Sigmoid colon (tissue), 7 donors: ENCODE data around the gene SLC7A6. TPM values are rescaled to one million over a fixed set of nuclear protein-coding genes. Genes with fewer than 3 reads are reported as not detected.

Experiments
- DNase-seq: peaks from one replicate; pipeline ENCODE4 v3.0.0-alpha.2; 2019
- H3K27ac ChIP-seq, 4 donors: fragments of 200-600 bp; sonication (generic); one replicate each; pipeline ENCODE4 v1.5.1; 2016 to 2019; ENCODE audit warnings: mild to moderate bottlenecking in 1 of 4
- H3K27me3 ChIP-seq, 3 donors: fragments of 200-600 bp; sonication (generic); one replicate each; pipeline ENCODE4 v1.5.1; 2019; ENCODE audit warnings: mild to moderate bottlenecking in 1 of 3
- H3K36me3 ChIP-seq, 4 donors: fragments of 200-600 bp; sonication (generic); one replicate each; pipeline ENCODE4 v1.5.1; 2016 to 2019
- H3K4me1 ChIP-seq, 4 donors: fragments of 200-600 bp; sonication (generic); one replicate each; pipeline ENCODE4 v1.5.1; 2017 to 2019
- H3K4me3 ChIP-seq, 4 donors: fragments of 200-600 bp; sonication (generic); one replicate each; pipeline ENCODE4 v1.5.1; 2017 to 2019; ENCODE audit warnings: mild to moderate bottlenecking in 2 of 4, moderate library complexity in 1 of 4
- H3K9me3 ChIP-seq, 4 donors: fragments of 200-600 bp in 3 of 4; sonication (generic) in 3 of 4; one replicate each; pipeline versions ENCODE4 v1.5.1 to v1.6.1; 2013 to 2019
- EP300 ChIP-seq, 4 donors: sonication (generic); formaldehyde crosslinking; IDR thresholded peaks; one replicate each; pipeline ENCODE4 v1.6.1; 2017; ENCODE audit warnings: antibody characterized with exemption in 4 of 4
- POLR2A ChIP-seq, 2 donors: fragments of 450-650 bp; IDR thresholded peaks; one replicate each; pipeline ENCODE4 v1.6.1; 2016; ENCODE audit warnings: antibody characterized with exemption in 2 of 2, mild to moderate bottlenecking in 2 of 2, moderate library complexity in 2 of 2
- POLR2AphosphoS5 ChIP-seq, 4 donors: sonication (generic); formaldehyde crosslinking; IDR thresholded peaks; one replicate each; pipeline ENCODE4 v1.6.1; 2017; ENCODE audit warnings: antibody characterized with exemption in 4 of 4
- WGBS, 2 donors: extraction: QIAGEN DNeasy Blood & Tissue Kit; methylation state at CpG; one replicate each; pipeline ENCODE4 v1.1.7; 2013; 5-methylcytosine and 5-hydroxymethylcytosine counted together
- intact Hi-C: fragments of 100-400 bp; cut with DNase I; formaldehyde crosslinking; loops from one replicate; pipeline ENCODE4 v1.15.1; 2023
- polyA plus RNA-seq, 3 donors: library from polyadenylated mRNA; stranded (reverse); fragments of 200-250 nt; gene quantifications; one replicate each; pipeline ENCODE4 v1.2.3, GENCODE V29; 2013
- total RNA-seq, 4 donors: library from RNA; depleted of rRNA; stranded (reverse); fragments of >200 nt; gene quantifications; one replicate each; pipeline ENCODE4 v1.1.0, GENCODE V29; 2016
- TF ChIP-seq, protein P1 (sequence below), 4 experiments: fragments of 450-650 bp in 3 of 4; fragments of 200-600 bp in 1 of 4; IDR thresholded peaks; one replicate each; pipeline ENCODE4 v1.5.1; 2016 to 2019; ENCODE audit warnings: antibody characterized with exemption in 4 of 4, mild to moderate bottlenecking in 3 of 4, moderate library complexity in 2 of 4
- donor health status: healthy with polysubstance abuse.
- donor health status: Bipolar disorder and iron deficiency.
- donor health status: healthy.

Gene SLC7A6
- total and polyA plus RNA-seq, 7 donors = 1.8 to 40.7 (median 26.8) TPM

DNA sequence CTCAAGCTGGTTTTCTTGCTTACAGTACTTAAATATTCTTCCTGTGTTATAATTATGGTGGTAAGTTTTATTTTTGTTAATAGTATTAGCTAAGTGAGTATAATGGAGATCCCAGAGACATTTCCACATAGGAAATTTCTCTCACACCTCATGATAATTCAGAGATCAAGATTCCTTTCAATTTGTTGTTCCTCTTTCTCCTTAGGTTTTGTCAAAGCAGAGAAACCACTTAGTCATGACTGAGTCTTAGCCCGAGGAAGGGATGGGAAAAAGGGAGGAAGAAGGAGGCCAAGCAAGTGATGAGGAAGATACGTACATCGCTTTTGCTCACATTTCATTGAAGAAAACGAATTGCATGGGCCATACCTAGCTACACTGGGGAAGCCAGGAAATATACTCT lies 46.8 kb upstream of the SLC7A6 start:
- no peaks in the 10 kb centered on the region for H3K9me3 ChIP-seq
- H3K4me1 ChIP-seq = no peaks in the 10 kb centered on the region
- H3K36me3 ChIP-seq = peaks cover 0 to 4% (median 0%) of the 10 kb centered on the region in 4 donors
- 84 to 92% methylated on average over 4 of the region's 4 CpGs for WGBS, 2 donors
- TF ChIP-seq EP300 (IDR thresholded peaks at IDR 0.05) = no peak
- TF ChIP-seq, protein P1, sequence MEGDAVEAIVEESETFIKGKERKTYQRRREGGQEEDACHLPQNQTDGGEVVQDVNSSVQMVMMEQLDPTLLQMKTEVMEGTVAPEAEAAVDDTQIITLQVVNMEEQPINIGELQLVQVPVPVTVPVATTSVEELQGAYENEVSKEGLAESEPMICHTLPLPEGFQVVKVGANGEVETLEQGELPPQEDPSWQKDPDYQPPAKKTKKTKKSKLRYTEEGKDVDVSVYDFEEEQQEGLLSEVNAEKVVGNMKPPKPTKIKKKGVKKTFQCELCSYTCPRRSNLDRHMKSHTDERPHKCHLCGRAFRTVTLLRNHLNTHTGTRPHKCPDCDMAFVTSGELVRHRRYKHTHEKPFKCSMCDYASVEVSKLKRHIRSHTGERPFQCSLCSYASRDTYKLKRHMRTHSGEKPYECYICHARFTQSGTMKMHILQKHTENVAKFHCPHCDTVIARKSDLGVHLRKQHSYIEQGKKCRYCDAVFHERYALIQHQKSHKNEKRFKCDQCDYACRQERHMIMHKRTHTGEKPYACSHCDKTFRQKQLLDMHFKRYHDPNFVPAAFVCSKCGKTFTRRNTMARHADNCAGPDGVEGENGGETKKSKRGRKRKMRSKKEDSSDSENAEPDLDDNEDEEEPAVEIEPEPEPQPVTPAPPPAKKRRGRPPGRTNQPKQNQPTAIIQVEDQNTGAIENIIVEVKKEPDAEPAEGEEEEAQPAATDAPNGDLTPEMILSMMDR (IDR thresholded peaks at IDR 0.05) = no peak
- no peak for TF ChIP-seq POLR2A (IDR thresholded peaks at IDR 0.05)
- no peak for TF ChIP-seq POLR2AphosphoS5 (IDR thresholded peaks at IDR 0.05)
- H3K27me3 ChIP-seq = no peaks in the 10 kb centered on the region
- intact Hi-C loops = no loop called here
- no peak for DNase-seq
- H3K27ac ChIP-seq = no peak overlapping the region
- no peak overlapping the region for H3K4me3 ChIP-seq

DNA sequence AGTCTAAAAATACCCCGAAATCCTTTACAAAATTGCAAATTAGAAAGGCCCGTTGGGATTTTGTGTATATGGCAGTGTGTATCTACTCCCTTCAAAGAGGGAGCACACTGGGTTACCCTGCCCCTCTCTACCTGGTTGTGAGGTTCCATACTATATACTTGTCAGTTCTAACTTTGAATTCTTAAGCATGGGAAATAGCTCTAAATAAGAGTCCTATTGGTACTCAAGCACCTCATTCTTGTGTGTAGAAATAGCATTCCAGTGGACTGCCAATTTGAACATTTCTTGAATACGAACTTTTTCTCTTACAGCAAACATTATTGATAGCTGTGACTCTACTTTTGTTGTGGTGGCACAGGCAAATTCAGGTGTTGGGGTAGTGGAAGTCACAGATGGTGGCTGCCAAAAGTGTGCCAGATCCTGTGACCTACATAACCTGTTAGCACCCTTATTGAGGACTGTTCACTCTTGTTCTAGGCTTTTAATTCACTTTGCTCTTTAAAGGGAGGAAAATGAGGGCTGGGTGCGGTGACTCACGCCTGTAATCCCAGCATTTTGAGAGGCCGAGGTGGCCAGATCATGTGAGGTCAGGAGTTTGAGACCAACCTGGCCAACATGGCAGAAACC lies 44.5 kb upstream of the SLC7A6 start:
- TF ChIP-seq EP300 (IDR thresholded peaks at IDR 0.05) = no peak
- TF ChIP-seq POLR2AphosphoS5 (IDR thresholded peaks at IDR 0.05) = no peak
- no peak for TF ChIP-seq POLR2A (IDR thresholded peaks at IDR 0.05)
- TF ChIP-seq, protein P1 (IDR thresholded peaks at IDR 0.05) = no peak
- intact Hi-C loops = loop anchor here (10.0 kb wide), 1 partner anchor 405 kb away; no protein-coding TSS in a partner anchor
- Histone ChIP-seq H3K4me3 (no peak overlapping the region), H3K36me3 (peaks cover 0 to 4% (median 0%) of the 10 kb centered on the region in 4 donors), H3K27me3 (no peaks in the 10 kb centered on the region), H3K9me3 (no peaks in the 10 kb centered on the region), H3K27ac (no peak overlapping the region), H3K4me1 (no peaks in the 10 kb centered on the region)
- 90 to 92% methylated on average over 6 of the region's 6 CpGs for WGBS, 2 donors
- DNase-seq = no peak

DNA sequence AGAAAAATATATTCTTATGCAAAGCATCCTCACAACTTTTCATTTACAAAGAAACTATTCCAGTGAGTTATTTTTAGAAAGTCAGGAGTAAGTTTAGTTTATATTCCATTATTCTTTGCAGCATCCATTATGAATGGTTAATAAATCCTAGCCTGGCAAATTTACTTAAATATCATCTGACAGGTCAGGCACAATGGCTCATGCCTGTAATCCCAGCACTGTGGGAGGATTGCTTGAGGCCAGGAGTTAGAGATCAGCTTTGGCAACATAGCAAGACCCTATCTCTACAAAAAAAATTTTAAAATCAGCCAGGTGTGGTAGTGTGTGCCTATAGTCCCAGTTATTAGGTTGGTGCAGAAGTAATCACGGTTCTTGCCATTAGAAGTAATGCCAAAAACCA lies 41.3 kb upstream of the SLC7A6 start:
- WGBS, 2 donors = 85 to 90% methylated on average over 1 of the region's 1 CpG
- intact Hi-C loops = loop anchor here (10.0 kb wide), 1 partner anchor 408 kb away; no protein-coding TSS in a partner anchor
- no peaks in the 10 kb centered on the region for H3K9me3 ChIP-seq
- H3K27ac ChIP-seq = no peak overlapping the region
- no peak overlapping the region for H3K4me3 ChIP-seq
- TF ChIP-seq POLR2AphosphoS5 (IDR thresholded peaks at IDR 0.05) = no peak
- no peak for TF ChIP-seq POLR2A (IDR thresholded peaks at IDR 0.05)
- no peak for TF ChIP-seq EP300 (IDR thresholded peaks at IDR 0.05)
- TF ChIP-seq, protein P1 (IDR thresholded peaks at IDR 0.05) = no peak
- H3K4me1 ChIP-seq = no peaks in the 10 kb centered on the region
- DNase-seq = no peak
- H3K36me3 ChIP-seq = peaks cover 0 to 4% (median 2%) of the 10 kb centered on the region in 4 donors
- H3K27me3 ChIP-seq = no peaks in the 10 kb centered on the region

DNA sequence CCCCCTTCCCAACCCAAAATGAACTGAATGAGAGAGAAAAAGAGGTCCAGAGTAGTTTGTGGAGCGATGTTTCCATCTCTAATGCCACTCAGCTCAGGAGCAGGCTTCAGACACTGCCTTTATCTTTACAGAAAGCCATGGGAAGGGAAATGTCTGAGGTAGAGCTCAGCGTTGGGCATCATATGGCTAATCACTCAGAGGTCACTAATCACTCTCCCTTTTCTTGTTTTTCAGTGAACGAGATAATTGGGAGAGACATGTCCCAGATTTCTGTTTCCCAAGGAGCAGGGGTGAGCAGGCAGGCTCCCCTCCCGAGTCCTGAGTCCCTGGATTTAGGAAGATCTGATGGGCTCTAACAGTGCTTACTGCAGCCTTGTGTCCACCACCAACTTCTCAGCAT lies 38.2 kb upstream of the SLC7A6 start:
- Histone ChIP-seq H3K9me3 (no peaks in the 10 kb centered on the region), H3K4me1 (peaks cover 0 to 11% (median 4%) of the 10 kb centered on the region in 4 donors), H3K36me3 (peaks cover 0 to 3% (median 2%) of the 10 kb centered on the region in 4 donors), H3K27me3 (no peaks in the 10 kb centered on the region), H3K4me3 (no peak overlapping the region), H3K27ac (no peak overlapping the region)
- intact Hi-C loops = loop anchor here (10.0 kb wide), 1 partner anchor 411 kb away; no protein-coding TSS in a partner anchor
- WGBS, 2 donors = 69 to 89% methylated on average over 4 of the region's 4 CpGs
- TF ChIP-seq EP300 (IDR thresholded peaks at IDR 0.05) (no peak), POLR2A (IDR thresholded peaks at IDR 0.05) (no peak), POLR2AphosphoS5 (IDR thresholded peaks at IDR 0.05) (no peak)
- TF ChIP-seq, protein P1 (IDR thresholded peaks at IDR 0.05) = no peak
- no peak for DNase-seq
